ENCODE results near the gene ANKRD29.

DNA sequence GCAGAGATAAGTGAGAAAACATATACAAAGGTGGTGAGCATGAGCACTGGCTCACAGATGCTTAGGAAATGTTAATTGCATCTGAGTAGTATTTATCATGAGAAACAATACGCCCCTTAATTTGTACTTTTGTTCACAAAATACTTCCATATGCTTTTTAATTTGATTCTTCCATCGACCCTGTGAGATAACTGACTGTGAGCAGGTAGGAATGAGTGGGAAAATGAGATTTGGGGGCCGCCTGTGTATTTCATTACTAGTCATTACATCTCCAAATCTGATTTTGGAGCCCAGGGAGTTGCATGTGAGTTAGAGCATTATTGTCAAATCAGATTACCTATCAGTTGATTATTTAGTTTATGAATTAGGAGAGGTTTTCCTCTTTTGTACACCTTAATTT is 39.7 kb downstream of the ANKRD29 start:
- TF ChIP-seq, protein P1, sequence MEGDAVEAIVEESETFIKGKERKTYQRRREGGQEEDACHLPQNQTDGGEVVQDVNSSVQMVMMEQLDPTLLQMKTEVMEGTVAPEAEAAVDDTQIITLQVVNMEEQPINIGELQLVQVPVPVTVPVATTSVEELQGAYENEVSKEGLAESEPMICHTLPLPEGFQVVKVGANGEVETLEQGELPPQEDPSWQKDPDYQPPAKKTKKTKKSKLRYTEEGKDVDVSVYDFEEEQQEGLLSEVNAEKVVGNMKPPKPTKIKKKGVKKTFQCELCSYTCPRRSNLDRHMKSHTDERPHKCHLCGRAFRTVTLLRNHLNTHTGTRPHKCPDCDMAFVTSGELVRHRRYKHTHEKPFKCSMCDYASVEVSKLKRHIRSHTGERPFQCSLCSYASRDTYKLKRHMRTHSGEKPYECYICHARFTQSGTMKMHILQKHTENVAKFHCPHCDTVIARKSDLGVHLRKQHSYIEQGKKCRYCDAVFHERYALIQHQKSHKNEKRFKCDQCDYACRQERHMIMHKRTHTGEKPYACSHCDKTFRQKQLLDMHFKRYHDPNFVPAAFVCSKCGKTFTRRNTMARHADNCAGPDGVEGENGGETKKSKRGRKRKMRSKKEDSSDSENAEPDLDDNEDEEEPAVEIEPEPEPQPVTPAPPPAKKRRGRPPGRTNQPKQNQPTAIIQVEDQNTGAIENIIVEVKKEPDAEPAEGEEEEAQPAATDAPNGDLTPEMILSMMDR (IDR thresholded peaks at IDR 0.05; ENCODE audit: low read depth, low read length): no peak
- TF ChIP-seq POLR2A (IDR thresholded peaks at IDR 0.05; ENCODE audit: extremely low read depth, insufficient read length) (no peak), MYC (IDR thresholded peaks at IDR 0.05; ENCODE audit: low read depth, low read length) (no peak)
- TF ChIP-seq, protein P2, sequence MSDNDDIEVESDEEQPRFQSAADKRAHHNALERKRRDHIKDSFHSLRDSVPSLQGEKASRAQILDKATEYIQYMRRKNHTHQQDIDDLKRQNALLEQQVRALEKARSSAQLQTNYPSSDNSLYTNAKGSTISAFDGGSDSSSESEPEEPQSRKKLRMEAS (IDR thresholded peaks at IDR 0.05; ENCODE audit: low read depth, low read length): no peak
